Naive thymus-derived CD4-positive, alpha-beta T cell (primary cell): ENCODE results near the gene CDH4. TPM values are rescaled to one million over a fixed set of nuclear protein-coding genes. Genes with fewer than 3 reads are reported as not detected.

ENCODE experiments used
- ATAC-seq: fragments of 150-1000 bp; cut with Tn5 transposase; 2 replicates; pipeline ENCODE4 v1.10.0; 2021; ENCODE audit warnings: mild to moderate bottlenecking, moderate library complexity
- CTCF ChIA-PET: fragments of 350-600 bp; sonication (Branson Sonifier 250); formaldehyde crosslinking; loops from one replicate; lab custom pipeline; 2021; ENCODE audit warnings: antibody characterized with exemption; lab: Charles Lee
- POLR2A ChIA-PET: fragments of 350-600 bp; sonication (Branson Sonifier 250); formaldehyde crosslinking; loops from one replicate; lab custom pipeline; 2021; ENCODE audit warnings: antibody characterized with exemption, inconsistent platforms; lab: Charles Lee
- DNase-seq, 9 donors: peaks; one replicate each; pipeline versions ENCODE4 v3.0.0 to v3.0.0-alpha.2; 2020 to 2022; ENCODE audit warnings: mixed read lengths in 1 of 9
- H3K27ac ChIP-seq: one replicate; pipeline ENCODE4 v1.7.0; 2013; ENCODE audit warnings: mild to moderate bottlenecking, low read depth, low read length, moderate library complexity
- H3K27me3 ChIP-seq, 2 donors: one replicate each; pipeline ENCODE4 v1.7.0; 2013; ENCODE audit warnings: low read length in 2 of 2, mild to moderate bottlenecking in 2 of 2, moderate library complexity in 2 of 2; ENCODE audit not compliant: control insufficient read depth in 2 of 2, insufficient read depth in 2 of 2
- H3K36me3 ChIP-seq, 3 experiments: 1 replicate in 2 of 3; 2 replicates in 1 of 3; pipeline ENCODE4 v1.7.0; 2013; ENCODE audit warnings: low read length in 3 of 3, mild to moderate bottlenecking in 3 of 3, moderate library complexity in 1 of 3; ENCODE audit not compliant: insufficient read depth in 3 of 3, control insufficient read depth in 2 of 3
- H3K4me1 ChIP-seq, 2 donors: one replicate each; pipeline ENCODE4 v1.7.0; 2013; ENCODE audit warnings: low read length in 2 of 2, mild to moderate bottlenecking in 2 of 2, moderate library complexity in 1 of 2; ENCODE audit not compliant: control insufficient read depth in 2 of 2, insufficient read depth in 2 of 2
- H3K4me3 ChIP-seq: 2 replicates; pipeline ENCODE4 v1.7.0; 2013; ENCODE audit warnings: mild to moderate bottlenecking, low read length
- H3K9me3 ChIP-seq, 3 experiments: 1 replicate in 2 of 3; 2 replicates in 1 of 3; pipeline ENCODE4 v1.7.0; 2013; ENCODE audit warnings: low read length in 3 of 3; ENCODE audit not compliant: control insufficient read depth in 2 of 3
- H3K27ac Mint-ChIP-seq, 9 donors: one replicate each; pipeline ENCODE4 v1.8.0; 2020 to 2022; ENCODE audit warnings: mixed read lengths in 9 of 9, mild to moderate bottlenecking in 8 of 9, moderate library complexity in 5 of 9, inconsistent platforms in 2 of 9
- H3K27me3 Mint-ChIP-seq, 5 donors: one replicate each; pipeline ENCODE4 v1.8.0; 2021 to 2022; ENCODE audit warnings: mixed read lengths in 5 of 5, mild to moderate bottlenecking in 1 of 5
- H3K36me3 Mint-ChIP-seq, 5 donors: one replicate each; pipeline ENCODE4 v1.8.0; 2020 to 2022; ENCODE audit warnings: mixed read lengths in 5 of 5, mild to moderate bottlenecking in 3 of 5, inconsistent platforms in 1 of 5
- H3K4me1 Mint-ChIP-seq, 7 donors: one replicate each; pipeline ENCODE4 v1.8.0; 2020 to 2022; ENCODE audit warnings: mixed read lengths in 7 of 7, mild to moderate bottlenecking in 3 of 7, inconsistent platforms in 1 of 7
- H3K4me3 Mint-ChIP-seq, 10 donors: one replicate each; pipeline ENCODE4 v1.8.0; 2020 to 2022; ENCODE audit warnings: mild to moderate bottlenecking in 10 of 10, mixed read lengths in 10 of 10, moderate library complexity in 6 of 10, inconsistent platforms in 2 of 10
- H3K9me3 Mint-ChIP-seq, 11 donors: one replicate each; pipeline ENCODE4 v1.8.0; 2020 to 2022; ENCODE audit warnings: mixed read lengths in 11 of 11, mild to moderate bottlenecking in 4 of 11, inconsistent platforms in 1 of 11, moderate library complexity in 1 of 11
- intact Hi-C, 2 donors: fragments of 100-400 bp; cut with micrococcal nuclease; formaldehyde crosslinking; loops; one replicate each; pipeline ENCODE4 v1.15.1; 2023
- polyA plus RNA-seq, 2 donors: library from polyadenylated mRNA; unstranded; fragments of 300-500 nt; fragmentation: Illumina TruSeq; gene quantifications; one replicate each; pipeline ENCODE4 v1.2.3, GENCODE V29; 2021
- total RNA-seq, 6 experiments: library from RNA in 5 of 6; stranded (reverse) in 5 of 6; gene quantifications; 1 replicate in 5 of 6; 2 replicates in 1 of 6; pipeline ENCODE4 v1.2.3 and lab custom pipeline; 2021 to 2026

CDH4 gene
- total and polyA plus RNA-seq, 7 experiments from 2014 or later: 0.05 to 0.43 (median 0.14) TPM; not detected in 1

DNA sequence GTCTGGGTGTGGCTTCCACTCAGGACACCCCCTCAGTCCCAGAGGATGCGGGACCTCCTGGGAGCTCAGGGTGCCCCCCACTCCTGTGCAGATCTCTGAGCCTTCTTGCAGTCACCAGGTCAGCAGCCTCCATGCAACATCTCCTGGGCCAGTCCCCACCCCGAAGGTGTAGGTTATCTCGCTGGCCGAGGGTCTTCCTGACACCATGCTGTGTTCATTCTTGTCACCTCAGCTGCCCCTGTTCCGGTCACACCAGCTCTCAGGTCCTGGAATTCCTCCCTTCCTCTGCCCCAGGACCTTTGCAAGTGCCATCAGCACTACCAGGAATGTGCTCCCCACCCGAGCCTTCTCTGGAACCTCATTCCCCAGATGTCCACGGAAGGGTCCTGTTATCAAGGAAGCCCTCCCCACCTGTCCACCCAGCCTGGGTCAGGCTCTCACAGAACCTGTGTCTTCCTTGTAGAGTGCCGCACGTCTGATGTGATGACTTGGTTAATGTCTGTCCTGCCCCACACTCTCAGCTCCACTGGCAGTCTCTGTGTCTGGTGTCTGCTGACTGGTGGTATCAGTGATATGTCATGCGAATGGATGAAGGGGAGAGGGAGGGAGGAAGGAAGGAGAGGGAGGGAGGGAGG, 484.1 kb downstream of the CDH4 start:
- ChIA-PET CTCF (no interaction called here), POLR2A (no interaction called here)
- Mint-ChIP-seq H3K4me3 (no peak overlapping the region), H3K27me3 (peaks cover 0 to 32% (median 6%) of the 10 kb centered on the region in 5 donors), H3K9me3 (peaks cover 0 to 6% (median 0%) of the 10 kb centered on the region in 11 donors), H3K36me3 (no peaks in the 10 kb centered on the region), H3K4me1 (no peaks in the 10 kb centered on the region), H3K27ac (peak overlapping the region in 1 of 9 donors; percentile 46)
- Histone ChIP-seq H3K27ac (no peak overlapping the region), H3K4me1 (no peaks in the 10 kb centered on the region), H3K4me3 (no peak overlapping the region), H3K9me3 (no peaks in the 10 kb centered on the region), H3K36me3 (no peaks in the 10 kb centered on the region), H3K27me3 (no peaks in the 10 kb centered on the region)
- intact Hi-C loops: no loop called here
- DNase-seq: no peak
- no peak for ATAC-seq

DNA sequence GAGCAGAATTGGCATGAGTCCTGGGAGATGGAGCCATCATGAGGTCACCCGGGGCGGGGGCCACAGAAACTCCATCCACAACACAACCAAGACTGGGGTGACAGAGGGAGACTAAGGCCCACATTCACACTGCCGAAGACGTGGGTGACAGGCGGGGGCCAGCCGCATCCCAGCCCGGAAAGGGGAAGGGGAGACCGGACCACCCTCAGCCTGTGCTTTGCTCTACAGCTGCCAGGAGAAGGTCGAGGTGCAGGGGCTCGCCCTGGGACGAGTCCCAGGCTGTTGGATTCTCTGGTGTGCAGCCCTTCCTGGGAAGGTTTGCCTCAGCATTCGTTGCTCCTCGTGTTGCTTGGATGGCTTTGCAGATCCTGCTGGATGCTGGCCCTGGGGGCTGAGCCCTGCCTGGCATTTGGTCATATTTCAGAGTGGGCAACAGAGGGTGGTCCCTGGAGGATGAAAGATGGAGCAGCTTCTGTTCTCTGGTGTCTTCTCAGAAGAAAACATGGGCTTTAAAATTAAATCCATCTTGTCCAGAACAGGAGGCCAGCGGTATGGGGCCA, 484.8 kb downstream of the CDH4 start:
- Mint-ChIP-seq H3K9me3 (peaks cover 0 to 6% (median 0%) of the 10 kb centered on the region in 11 donors), H3K4me3 (no peak overlapping the region), H3K4me1 (no peaks in the 10 kb centered on the region), H3K27me3 (peaks cover 0 to 31% (median 6%) of the 10 kb centered on the region in 5 donors), H3K36me3 (no peaks in the 10 kb centered on the region), H3K27ac (no peak overlapping the region)
- H3K4me1 ChIP-seq: no peaks in the 10 kb centered on the region
- CTCF ChIA-PET: no interaction called here
- intact Hi-C loops: no loop called here
- H3K4me3 ChIP-seq: no peak overlapping the region
- no peaks in the 10 kb centered on the region for H3K27me3 ChIP-seq
- no peak overlapping the region for H3K27ac ChIP-seq
- DNase-seq (no peak), ATAC-seq (no peak)
- POLR2A ChIA-PET: no interaction called here
- H3K9me3 ChIP-seq: no peaks in the 10 kb centered on the region
- no peaks in the 10 kb centered on the region for H3K36me3 ChIP-seq

DNA sequence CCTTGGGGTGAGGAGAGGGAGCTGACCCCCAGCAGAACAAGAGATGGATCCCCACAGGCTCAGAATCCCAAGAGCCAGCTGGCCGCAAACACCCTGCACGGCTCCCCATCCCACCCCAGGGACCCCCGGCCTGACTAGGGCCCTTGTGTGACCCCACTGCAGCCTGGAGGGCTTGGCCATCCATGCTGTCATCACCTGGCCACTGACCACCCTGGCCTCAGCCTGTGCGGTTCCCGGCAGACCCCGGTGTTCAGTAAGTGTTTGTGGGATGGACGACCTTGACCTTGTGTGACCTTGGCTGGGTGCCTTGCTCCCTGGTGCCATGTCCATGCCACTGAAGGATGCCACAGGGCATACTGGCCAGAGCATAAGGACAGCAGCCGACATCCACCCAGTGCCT, 485.3 kb downstream of the CDH4 start:
- no peak overlapping the region for H3K4me3 ChIP-seq
- no peaks in the 10 kb centered on the region for H3K27me3 ChIP-seq
- H3K9me3 ChIP-seq: no peaks in the 10 kb centered on the region
- no peaks in the 10 kb centered on the region for H3K4me1 ChIP-seq
- Mint-ChIP-seq H3K4me1 (no peaks in the 10 kb centered on the region), H3K4me3 (no peak overlapping the region), H3K27ac (no peak overlapping the region), H3K9me3 (peaks cover 0 to 5% (median 0%) of the 10 kb centered on the region in 11 donors), H3K27me3 (peaks cover 0 to 27% (median 6%) of the 10 kb centered on the region in 5 donors), H3K36me3 (no peaks in the 10 kb centered on the region)
- H3K27ac ChIP-seq: no peak overlapping the region
- H3K36me3 ChIP-seq: no peaks in the 10 kb centered on the region
- CTCF ChIA-PET: no interaction called here
- POLR2A ChIA-PET: no interaction called here
- intact Hi-C loops: no loop called here
- DNase-seq (no peak), ATAC-seq (no peak)

DNA sequence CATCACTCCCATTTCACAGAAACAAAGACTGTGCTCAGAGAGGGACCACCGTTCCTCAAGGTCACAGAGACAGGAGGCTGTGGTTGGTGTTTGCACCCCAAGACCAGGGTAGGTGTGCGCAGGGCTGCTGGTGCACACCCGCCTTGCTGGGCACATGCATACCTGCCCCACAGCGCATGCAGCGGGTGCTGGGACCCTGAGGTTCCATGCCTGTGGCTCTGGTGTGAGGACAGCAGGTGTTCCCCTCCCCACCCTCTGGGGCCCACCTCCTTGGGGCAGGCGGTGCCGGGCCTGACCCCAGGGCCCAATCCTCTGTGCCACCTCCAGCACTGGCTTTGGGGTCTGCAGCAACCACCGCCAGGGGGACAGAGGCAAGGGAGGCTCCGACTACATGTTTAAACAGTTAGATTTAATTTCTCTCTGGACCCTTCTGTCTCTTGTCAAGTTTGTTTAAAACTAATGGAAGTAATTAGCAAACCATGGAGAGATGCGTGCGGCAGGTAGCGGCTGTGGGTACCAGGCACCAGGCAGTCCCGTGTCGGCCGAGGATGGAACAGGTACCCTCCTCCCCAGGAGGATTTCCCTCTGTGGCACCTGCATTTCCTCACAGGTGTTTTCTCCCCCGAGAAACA, 485.9 kb downstream of the CDH4 start:
- DNase-seq (no peak), ATAC-seq (no peak)
- CTCF ChIA-PET: no interaction called here
- no peaks in the 10 kb centered on the region for H3K36me3 Mint-ChIP-seq
- POLR2A ChIA-PET: no interaction called here
- no peaks in the 10 kb centered on the region for H3K4me1 ChIP-seq
- no peak overlapping the region for H3K27ac Mint-ChIP-seq
- H3K27me3 Mint-ChIP-seq: peaks cover 0 to 23% (median 6%) of the 10 kb centered on the region in 5 donors
- no peaks in the 10 kb centered on the region for H3K9me3 ChIP-seq
- peaks cover 0 to 3% (median 0%) of the 10 kb centered on the region in 11 donors for H3K9me3 Mint-ChIP-seq
- H3K27ac ChIP-seq: no peak overlapping the region
- no peak overlapping the region for H3K4me3 Mint-ChIP-seq
- intact Hi-C loops: no loop called here
- no peak overlapping the region for H3K4me3 ChIP-seq
- no peaks in the 10 kb centered on the region for H3K27me3 ChIP-seq
- H3K36me3 ChIP-seq: no peaks in the 10 kb centered on the region
- no peaks in the 10 kb centered on the region for H3K4me1 Mint-ChIP-seq

DNA sequence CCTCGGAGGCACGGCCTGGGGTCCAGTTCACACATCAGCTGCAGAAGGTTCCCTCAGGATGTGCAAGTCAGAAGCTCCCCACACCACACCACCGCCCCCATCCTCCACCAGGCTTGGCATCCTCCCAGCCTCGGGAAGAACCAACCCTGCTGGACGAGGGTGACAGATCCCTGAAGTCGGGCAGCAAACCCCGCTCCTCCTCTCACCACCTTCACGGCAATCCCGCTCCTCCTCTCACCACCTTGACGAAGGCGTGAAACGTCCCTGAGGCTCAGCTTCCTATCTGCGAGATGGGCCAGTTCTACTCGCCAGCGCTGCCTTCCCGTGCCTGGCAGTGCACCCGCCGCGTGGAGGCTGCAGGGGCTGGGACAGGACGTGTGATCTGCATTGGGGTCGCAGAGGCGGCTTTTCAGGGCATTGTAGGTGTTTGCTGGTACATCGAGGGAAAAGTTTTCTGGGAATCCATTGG, 486.6 kb downstream of the CDH4 start:
- POLR2A ChIA-PET: no interaction called here
- intact Hi-C loops: no loop called here
- DNase-seq (no peak), ATAC-seq (no peak)
- no peak overlapping the region for H3K4me3 Mint-ChIP-seq
- peaks cover 0 to 2% (median 0%) of the 10 kb centered on the region in 11 donors for H3K9me3 Mint-ChIP-seq
- no peaks in the 10 kb centered on the region for H3K4me1 Mint-ChIP-seq
- Histone ChIP-seq H3K9me3 (no peaks in the 10 kb centered on the region), H3K27ac (no peak overlapping the region), H3K4me1 (no peaks in the 10 kb centered on the region), H3K27me3 (no peaks in the 10 kb centered on the region), H3K4me3 (no peak overlapping the region), H3K36me3 (no peaks in the 10 kb centered on the region)
- H3K36me3 Mint-ChIP-seq: no peaks in the 10 kb centered on the region
- CTCF ChIA-PET: no interaction called here
- H3K27me3 Mint-ChIP-seq: peaks cover 0 to 17% (median 2%) of the 10 kb centered on the region in 5 donors
- H3K27ac Mint-ChIP-seq: no peak overlapping the region

DNA sequence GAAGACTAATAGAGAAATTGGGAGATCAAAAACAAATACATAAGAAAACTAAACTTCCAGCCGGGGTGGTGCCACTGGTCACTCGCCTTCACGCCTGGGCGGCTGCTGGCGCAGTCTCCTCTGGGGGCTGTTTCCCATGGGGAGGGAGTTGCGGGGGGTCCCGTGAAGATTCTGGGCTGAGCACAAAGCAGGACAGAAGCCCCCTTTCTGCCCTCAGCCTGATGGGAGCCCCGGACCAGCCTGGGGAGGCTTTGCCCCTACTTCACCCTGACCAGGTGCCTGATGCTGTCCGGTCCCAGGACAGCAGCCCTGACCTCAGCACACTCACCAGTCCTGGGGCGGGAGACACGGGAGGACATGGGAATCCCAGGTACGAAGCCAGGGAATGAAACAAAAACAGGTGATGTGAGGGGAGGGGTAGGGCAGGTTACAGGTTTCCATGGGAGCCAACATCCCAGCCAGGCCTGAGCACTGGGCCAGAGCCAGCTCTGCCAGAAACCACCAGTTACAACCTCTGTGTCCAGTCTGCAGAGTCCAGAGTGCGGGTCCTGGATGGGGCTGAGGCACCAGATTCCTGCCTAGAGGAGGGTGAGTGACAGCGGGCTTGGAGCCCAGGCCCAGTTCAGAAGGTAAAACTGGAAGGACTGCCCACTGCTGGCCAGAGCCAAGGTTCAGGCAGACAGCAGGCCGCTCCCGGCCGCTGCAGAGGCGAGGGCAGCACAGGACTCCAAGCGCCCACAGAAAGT, 487.2 kb downstream of the CDH4 start:
- ATAC-seq: no peak
- H3K27ac Mint-ChIP-seq: no peak overlapping the region
- Histone ChIP-seq H3K27me3 (no peaks in the 10 kb centered on the region), H3K36me3 (no peaks in the 10 kb centered on the region), H3K27ac (no peak overlapping the region), H3K4me3 (no peak overlapping the region), H3K9me3 (no peaks in the 10 kb centered on the region), H3K4me1 (no peaks in the 10 kb centered on the region)
- H3K4me1 Mint-ChIP-seq: no peaks in the 10 kb centered on the region
- peaks cover 0 to under 1% (median 0%) of the 10 kb centered on the region in 11 donors for H3K9me3 Mint-ChIP-seq
- intact Hi-C loops: no loop called here
- H3K4me3 Mint-ChIP-seq: no peak overlapping the region
- H3K27me3 Mint-ChIP-seq: peaks cover 0 to 16% (median 0%) of the 10 kb centered on the region in 5 donors
- H3K36me3 Mint-ChIP-seq: no peaks in the 10 kb centered on the region
- CTCF ChIA-PET: no interaction called here
- DNase-seq: no peak
- POLR2A ChIA-PET: no interaction called here
